Stimulated activated naive B cell treated with anti-CD40 and anti-IgM and Interleukin-4, amounts not matched to agents 10 μg/mL and 1 μg/mL and 100 μg/mL, for 72 hours (primary cell): ENCODE data around the gene EPN1.

Experiments
- ATAC-seq, 2 donors: fragments of 150-1000 bp; cut with Tn5 transposase; replicated peaks; 2 replicates each; pipeline ENCODE4 v1.10.0; 2021; ENCODE audit warnings: moderate library complexity in 1 of 2
- DNase-seq: peaks from one replicate; pipeline ENCODE4 v3.0.0; 2021
- H3K27ac Mint-ChIP-seq: one replicate; pipeline ENCODE4 v1.8.0; 2022; ENCODE audit warnings: mild to moderate bottlenecking, mixed read lengths
- H3K27me3 Mint-ChIP-seq, 2 donors: one replicate each; pipeline ENCODE4 v1.8.0; 2022; ENCODE audit warnings: mixed read lengths in 2 of 2
- H3K36me3 Mint-ChIP-seq, 2 donors: one replicate each; pipeline ENCODE4 v1.8.0; 2022; ENCODE audit warnings: mixed read lengths in 2 of 2, mild to moderate bottlenecking in 1 of 2
- H3K4me1 Mint-ChIP-seq, 2 donors: one replicate each; pipeline ENCODE4 v1.8.0; 2022; ENCODE audit warnings: mixed read lengths in 2 of 2, mild to moderate bottlenecking in 1 of 2
- H3K4me3 Mint-ChIP-seq, 2 donors: one replicate each; pipeline ENCODE4 v1.8.0; 2022; ENCODE audit warnings: mild to moderate bottlenecking in 2 of 2, mixed read lengths in 2 of 2, moderate library complexity in 1 of 2
- H3K9me3 Mint-ChIP-seq, 2 donors: one replicate each; pipeline ENCODE4 v1.8.0; 2022; ENCODE audit warnings: mixed read lengths in 2 of 2, mild to moderate bottlenecking in 1 of 2

Gene EPN1

DNA sequence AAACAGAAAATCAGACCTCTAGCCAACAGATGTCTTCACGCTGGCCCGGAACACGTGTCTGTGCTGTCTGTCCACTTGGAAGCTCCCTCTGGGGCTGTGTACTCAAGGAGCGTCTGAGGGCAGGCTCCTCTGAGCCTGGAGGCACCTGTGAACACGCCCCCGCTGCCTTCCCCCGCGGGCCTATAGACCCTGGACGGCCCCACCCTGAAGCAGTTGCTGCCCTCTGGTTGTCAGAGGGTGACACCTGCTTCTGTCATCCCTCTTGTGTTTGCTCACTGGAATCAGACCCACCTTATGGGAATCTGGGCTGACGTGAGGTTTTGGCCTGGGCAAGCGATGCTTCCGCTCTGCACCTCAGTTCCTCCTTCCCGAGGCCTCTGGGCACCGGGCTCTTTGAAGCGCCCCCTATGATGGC, 19.2 kb downstream of the EPN1 start:
- H3K4me1 Mint-ChIP-seq = peaks cover 2 to 13% of the 10 kb centered on the region in 2 donors
- no peak for ATAC-seq
- H3K36me3 Mint-ChIP-seq = peaks cover 52 to 63% of the 10 kb centered on the region in 2 donors
- DNase-seq = no peak
- no peaks in the 10 kb centered on the region for H3K9me3 Mint-ChIP-seq
- H3K4me3 Mint-ChIP-seq = no peak overlapping the region
- peak overlapping the region; percentile 47 for H3K27ac Mint-ChIP-seq
- H3K27me3 Mint-ChIP-seq = no peaks in the 10 kb centered on the region

DNA sequence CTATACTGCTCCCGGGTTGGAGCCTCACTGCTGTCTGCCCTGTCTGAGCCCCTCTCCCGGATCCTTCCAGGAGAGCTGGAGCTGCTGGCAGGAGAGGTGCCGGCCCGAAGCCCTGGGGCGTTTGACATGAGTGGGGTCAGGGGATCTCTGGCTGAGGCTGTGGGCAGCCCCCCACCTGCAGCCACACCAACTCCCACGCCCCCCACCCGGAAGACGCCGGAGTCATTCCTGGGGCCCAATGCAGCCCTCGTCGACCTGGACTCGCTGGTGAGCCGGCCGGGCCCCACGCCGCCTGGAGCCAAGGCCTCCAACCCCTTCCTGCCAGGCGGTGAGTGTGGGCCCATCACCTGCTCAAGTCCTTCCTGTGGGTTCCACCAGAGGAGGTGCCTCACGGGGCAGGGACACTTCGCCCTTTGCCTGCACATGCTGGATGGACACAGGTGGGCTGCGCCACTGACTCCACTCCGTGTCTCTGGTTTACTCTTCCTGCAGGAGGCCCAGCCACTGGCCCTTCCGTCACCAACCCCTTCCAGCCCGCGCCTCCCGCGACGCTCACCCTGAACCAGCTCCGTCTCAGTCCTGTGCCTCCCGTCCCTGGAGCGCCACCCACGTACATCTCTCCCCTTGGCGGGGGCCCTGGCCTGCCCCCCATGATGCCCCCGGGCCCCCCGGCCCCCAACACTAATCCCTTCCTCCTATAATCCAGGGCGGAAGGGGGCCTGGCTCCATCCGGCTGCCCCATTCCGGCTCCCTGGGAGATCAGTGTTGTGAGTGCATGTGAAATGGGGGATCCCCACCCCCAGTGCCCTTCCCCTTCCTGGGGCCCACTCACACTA, 19.8 kb downstream of the EPN1 start:
- H3K27ac Mint-ChIP-seq = peak overlapping the region; percentile 47
- H3K27me3 Mint-ChIP-seq = no peaks in the 10 kb centered on the region
- H3K9me3 Mint-ChIP-seq = no peaks in the 10 kb centered on the region
- peaks cover 0 to 7% of the 10 kb centered on the region in 2 donors for H3K4me1 Mint-ChIP-seq
- ATAC-seq = no peak
- peaks cover 46 to 58% of the 10 kb centered on the region in 2 donors for H3K36me3 Mint-ChIP-seq
- no peak for DNase-seq
- no peak overlapping the region for H3K4me3 Mint-ChIP-seq

DNA sequence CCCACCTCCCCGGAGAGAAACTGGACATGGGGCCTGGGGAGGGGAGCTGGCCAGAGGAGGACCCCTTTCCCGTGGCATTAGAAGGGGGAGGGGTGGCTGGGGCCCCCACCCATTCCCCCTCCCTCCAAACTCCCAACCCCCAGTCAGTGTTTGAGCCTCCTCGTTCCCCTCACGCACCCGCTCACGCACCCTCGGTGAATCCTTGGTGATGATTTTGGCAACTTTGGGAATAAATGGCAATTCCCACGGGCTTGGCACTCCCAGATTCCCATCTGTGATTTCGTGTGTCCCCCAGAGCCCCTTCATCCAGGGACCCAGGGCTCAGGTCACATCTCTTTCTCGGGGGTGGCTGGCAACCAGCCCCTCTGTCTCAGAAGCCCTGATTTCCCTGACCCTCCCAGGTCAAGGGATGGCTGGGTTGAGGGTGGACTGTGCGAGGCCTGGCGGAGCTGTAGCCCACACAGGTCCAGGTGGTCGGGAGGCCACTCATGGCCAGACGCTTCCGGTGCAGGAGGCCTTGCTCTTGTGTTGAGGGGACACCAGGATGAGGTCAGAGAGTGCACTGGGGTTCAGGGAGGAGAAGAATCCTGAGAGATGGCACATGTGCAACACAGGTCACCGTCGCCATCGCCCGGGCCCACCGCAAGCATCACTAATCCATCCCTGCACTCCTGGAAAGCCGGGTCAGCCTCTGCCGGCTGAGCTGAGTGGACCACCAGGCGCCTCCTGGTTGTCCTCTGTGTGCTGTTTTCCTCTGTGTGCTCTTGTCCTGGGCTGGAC, 20.7 kb downstream of the EPN1 start:
- Mint-ChIP-seq H3K27ac (peak overlapping the region; percentile 14), H3K4me3 (no peak overlapping the region), H3K27me3 (no peaks in the 10 kb centered on the region), H3K4me1 (peaks cover 0 to 7% of the 10 kb centered on the region in 2 donors), H3K9me3 (no peaks in the 10 kb centered on the region), H3K36me3 (peaks cover 46 to 59% of the 10 kb centered on the region in 2 donors)
- no peak for ATAC-seq
- no peak for DNase-seq

DNA sequence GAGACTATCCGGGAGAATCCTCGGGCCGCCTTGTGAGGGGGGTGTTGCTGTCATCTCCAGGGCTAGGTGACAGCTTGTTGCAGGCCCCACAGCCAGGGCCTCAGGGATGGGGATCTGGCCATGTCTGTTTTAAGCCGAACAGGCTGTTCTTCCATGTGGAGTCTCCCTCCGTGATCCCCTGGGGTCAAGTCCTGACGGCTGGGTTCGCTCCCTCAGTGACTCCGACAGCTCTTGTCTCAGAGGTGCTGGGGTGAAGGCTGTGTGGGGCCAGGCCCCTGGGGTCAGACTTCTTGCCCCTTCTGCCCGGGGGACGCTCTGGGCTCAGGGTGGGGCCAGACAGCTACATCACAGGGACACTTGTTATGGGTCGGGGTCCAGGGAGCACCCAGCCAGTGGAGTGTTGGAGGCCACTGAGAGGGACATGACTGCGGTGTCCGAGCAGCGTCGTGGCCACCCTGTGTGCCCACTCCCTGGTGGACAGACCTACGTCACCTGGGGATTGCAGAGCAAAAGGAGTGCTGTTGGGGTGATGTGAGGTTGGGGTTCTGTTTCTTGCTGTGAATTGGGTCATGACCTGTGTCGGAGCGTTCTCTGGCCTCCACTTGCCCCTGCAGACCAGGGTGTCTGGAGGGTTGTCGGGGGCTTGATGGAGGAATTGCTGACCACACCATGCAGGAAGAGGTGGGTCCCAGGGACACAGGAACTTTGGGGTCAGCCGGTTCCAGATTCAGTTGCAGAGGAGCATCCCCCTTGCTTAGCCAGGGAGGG, 21.5 kb downstream of the EPN1 start:
- Mint-ChIP-seq H3K27ac (peak overlapping the region; percentile 65), H3K36me3 (peaks cover 42 to 54% of the 10 kb centered on the region in 2 donors), H3K27me3 (no peaks in the 10 kb centered on the region), H3K9me3 (no peaks in the 10 kb centered on the region), H3K4me3 (no peak overlapping the region), H3K4me1 (peaks cover 0 to 7% of the 10 kb centered on the region in 2 donors)
- no peak for DNase-seq
- no peak for ATAC-seq

- Mint-ChIP-seq H3K4me1 (peaks cover 2 to 7% of the 10 kb centered on the region in 2 donors), H3K27ac (peak overlapping the region; percentile 65), H3K36me3 (peaks cover 40 to 54% of the 10 kb centered on the region in 2 donors), H3K4me3 (no peak overlapping the region), H3K27me3 (no peaks in the 10 kb centered on the region), H3K9me3 (no peaks in the 10 kb centered on the region)
- no peak for DNase-seq
- ATAC-seq = no peak
Measured at GRCh38 chr19:55697069-55697440, 22.0 kb downstream of the EPN1 start.

GRCh38 chr19:55697698-55698097, 22.7 kb downstream of the EPN1 start:
- no peaks in the 10 kb centered on the region for H3K9me3 Mint-ChIP-seq
- no peak for DNase-seq
- H3K27me3 Mint-ChIP-seq = no peaks in the 10 kb centered on the region
- peaks cover 40 to 58% of the 10 kb centered on the region in 2 donors for H3K36me3 Mint-ChIP-seq
- no peak for ATAC-seq
- H3K27ac Mint-ChIP-seq = no peak overlapping the region
- H3K4me1 Mint-ChIP-seq = peaks cover 2 to 7% of the 10 kb centered on the region in 2 donors
- no peak overlapping the region for H3K4me3 Mint-ChIP-seq

- H3K36me3 Mint-ChIP-seq = peaks cover 39 to 62% of the 10 kb centered on the region in 2 donors
- DNase-seq (no peak), ATAC-seq (no peak)
- peaks cover 3 to 7% of the 10 kb centered on the region in 2 donors for H3K4me1 Mint-ChIP-seq
- peak overlapping the region; percentile 32 for H3K27ac Mint-ChIP-seq
- no peaks in the 10 kb centered on the region for H3K9me3 Mint-ChIP-seq
- no peaks in the 10 kb centered on the region for H3K27me3 Mint-ChIP-seq
- H3K4me3 Mint-ChIP-seq = no peak overlapping the region
Measured at GRCh38 chr19:55698256-55698655, 23.2 kb downstream of the EPN1 start.

DNA sequence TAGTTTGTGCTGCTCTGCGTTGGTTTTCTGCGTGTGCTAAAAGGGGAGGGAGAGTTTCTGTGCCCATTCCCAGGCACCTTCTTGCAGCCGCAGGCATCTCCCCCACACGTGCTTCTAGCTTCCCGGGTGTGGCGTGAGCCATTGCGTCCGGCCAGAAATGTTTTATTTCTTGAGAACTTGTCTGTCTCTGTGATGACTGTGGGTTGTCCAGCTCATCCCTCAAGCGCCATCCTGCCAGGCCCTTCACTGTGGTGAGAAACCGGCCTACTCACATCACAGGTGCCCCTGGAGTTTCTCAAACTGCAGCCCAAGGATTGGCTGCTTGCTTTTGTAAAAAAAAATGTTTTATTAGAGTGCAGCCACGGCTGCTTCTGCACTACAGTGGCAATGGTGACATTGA, 24.2 kb downstream of the EPN1 start:
- no peak for ATAC-seq
- peaks cover 44 to 63% of the 10 kb centered on the region in 2 donors for H3K36me3 Mint-ChIP-seq
- no peak overlapping the region for H3K27ac Mint-ChIP-seq
- H3K4me1 Mint-ChIP-seq = peaks cover 6 to 16% of the 10 kb centered on the region in 2 donors
- H3K9me3 Mint-ChIP-seq = no peaks in the 10 kb centered on the region
- no peak overlapping the region for H3K4me3 Mint-ChIP-seq
- H3K27me3 Mint-ChIP-seq = no peaks in the 10 kb centered on the region
- DNase-seq = no peak

DNA sequence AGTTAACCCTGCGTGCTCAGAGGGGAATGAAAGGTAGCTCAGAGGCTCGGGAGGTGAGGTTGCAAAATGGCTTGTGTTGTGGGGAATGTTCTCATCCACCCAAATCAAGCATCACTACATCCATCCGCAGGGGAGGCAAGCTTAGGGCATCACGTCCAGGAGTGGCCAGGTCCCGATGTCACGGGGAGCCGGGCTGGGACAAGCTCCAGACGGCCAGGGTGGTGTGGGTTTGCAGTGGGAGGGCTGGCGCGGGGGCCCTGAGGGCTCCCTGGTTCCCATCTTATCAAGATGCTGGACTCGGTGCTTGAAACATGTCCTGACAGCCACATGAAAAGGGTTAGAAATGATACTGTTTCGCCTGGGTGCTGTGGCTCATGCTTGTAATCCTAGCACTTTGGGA, 25.8 kb downstream of the EPN1 start:
- no peaks in the 10 kb centered on the region for H3K27me3 Mint-ChIP-seq
- no peak overlapping the region for H3K27ac Mint-ChIP-seq
- H3K4me3 Mint-ChIP-seq = no peak overlapping the region
- DNase-seq = no peak
- peaks cover 48 to 62% of the 10 kb centered on the region in 2 donors for H3K36me3 Mint-ChIP-seq
- H3K9me3 Mint-ChIP-seq = no peaks in the 10 kb centered on the region
- no peak for ATAC-seq
- H3K4me1 Mint-ChIP-seq = peaks cover 6 to 23% of the 10 kb centered on the region in 2 donors

GRCh38 chr19:55702131-55702627, 27.2 kb downstream of the EPN1 start:
- DNase-seq (no peak), ATAC-seq (no peak)
- H3K27ac Mint-ChIP-seq = peak overlapping the region; percentile 56
- no peak overlapping the region for H3K4me3 Mint-ChIP-seq
- H3K27me3 Mint-ChIP-seq = no peaks in the 10 kb centered on the region
- H3K4me1 Mint-ChIP-seq = peaks cover 6 to 16% of the 10 kb centered on the region in 2 donors
- peaks cover 35 to 52% of the 10 kb centered on the region in 2 donors for H3K36me3 Mint-ChIP-seq
- H3K9me3 Mint-ChIP-seq = no peaks in the 10 kb centered on the region

DNA sequence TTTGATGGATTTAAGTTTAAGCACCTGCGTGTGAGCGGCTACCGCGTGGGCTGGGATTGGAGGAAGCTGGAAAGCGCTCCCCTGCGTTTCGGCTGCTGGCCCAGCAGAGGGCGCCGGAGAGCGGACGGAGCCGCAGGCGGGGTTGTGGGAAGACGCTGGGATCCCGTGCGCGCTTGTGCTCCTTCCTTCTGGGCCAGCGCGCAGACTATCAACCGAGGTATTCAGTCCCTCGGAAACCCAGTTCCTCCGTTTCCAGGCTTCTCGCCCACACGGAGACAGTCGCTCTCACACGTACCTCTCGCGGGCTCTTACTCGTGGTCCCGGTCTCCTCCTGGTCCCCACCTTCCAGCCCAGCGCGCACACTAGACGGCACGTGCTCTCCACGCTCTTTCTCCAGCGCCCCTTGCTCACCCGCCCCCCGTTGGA, 28.8 kb downstream of the EPN1 start:
- Mint-ChIP-seq H3K27ac (no peak overlapping the region), H3K4me1 (peaks cover 6 to 16% of the 10 kb centered on the region in 2 donors), H3K27me3 (no peaks in the 10 kb centered on the region), H3K36me3 (peaks cover 27 to 39% of the 10 kb centered on the region in 2 donors), H3K9me3 (no peaks in the 10 kb centered on the region), H3K4me3 (peak overlapping the region in 1 of 2 donors; percentile 8)
- DNase-seq (no peak), ATAC-seq (peak; percentile 50 to 53)

DNA sequence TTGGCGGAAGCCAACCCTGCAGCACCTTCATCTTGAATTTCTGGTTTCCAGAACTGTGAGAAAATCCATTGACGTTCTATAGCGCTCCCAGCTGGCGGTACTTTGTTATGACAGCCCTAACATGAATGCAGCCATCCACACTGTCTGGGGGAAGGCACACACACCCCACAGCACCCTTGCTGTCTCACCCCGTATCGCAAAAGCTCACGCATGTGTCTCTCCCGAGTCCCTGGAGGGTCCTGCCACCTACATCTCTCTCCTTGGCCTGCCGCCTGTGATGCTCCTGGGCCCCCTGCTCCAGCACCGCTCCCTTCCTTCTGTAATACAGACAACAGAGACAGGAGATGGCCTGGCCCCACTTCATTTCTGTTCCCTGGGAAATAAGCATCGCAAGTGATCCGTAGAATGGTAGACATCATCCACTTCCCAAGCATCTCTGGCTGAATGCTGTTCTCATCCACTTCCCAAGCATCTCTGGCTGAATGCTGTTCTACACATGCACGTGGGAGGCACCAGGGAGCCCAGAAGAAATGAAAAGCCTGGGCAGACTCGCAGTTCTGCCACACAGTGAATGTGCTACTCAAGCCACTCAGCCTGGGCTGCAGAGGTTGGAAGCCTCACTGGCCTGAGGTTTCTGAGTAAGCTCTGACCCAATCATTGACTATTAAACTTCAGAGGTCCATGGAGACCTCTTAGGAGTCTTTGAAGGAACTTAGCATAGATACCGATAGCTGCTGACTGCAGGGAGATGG, 29.6 kb downstream of the EPN1 start:
- ATAC-seq (peak in 1 of 2 donors; percentile 25), DNase-seq (no peak)

DNA sequence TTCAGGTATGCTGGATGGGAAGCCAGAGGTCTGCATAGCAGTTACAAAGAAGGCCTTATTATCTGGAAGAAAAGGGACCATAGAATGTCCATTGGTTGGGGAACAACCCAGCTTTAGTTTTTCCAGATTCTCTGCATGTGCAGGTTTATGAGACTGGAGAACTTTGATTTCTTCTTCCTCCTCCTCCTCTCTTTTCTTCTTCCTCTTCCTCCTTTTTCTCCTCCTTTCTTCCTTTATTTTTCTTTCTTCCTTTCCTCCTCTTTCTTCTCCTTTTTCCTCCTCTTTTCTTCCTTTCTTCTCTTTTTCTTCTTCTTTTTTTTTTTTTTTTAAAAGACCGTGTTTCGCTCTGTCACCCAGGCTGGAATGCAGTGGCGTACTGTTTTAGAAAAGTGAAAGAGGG, 30.9 kb downstream of the EPN1 start:
- no peak overlapping the region for H3K27ac Mint-ChIP-seq
- no peaks in the 10 kb centered on the region for H3K27me3 Mint-ChIP-seq
- H3K9me3 Mint-ChIP-seq = no peaks in the 10 kb centered on the region
- peaks cover 10 to 16% of the 10 kb centered on the region in 2 donors for H3K4me1 Mint-ChIP-seq
- H3K4me3 Mint-ChIP-seq = no peak overlapping the region
- DNase-seq (no peak), ATAC-seq (no peak)
- H3K36me3 Mint-ChIP-seq = peaks cover 20 to 29% of the 10 kb centered on the region in 2 donors

More for the DNA sequence above, 29.6 kb downstream of the EPN1 start:
- Mint-ChIP-seq H3K27me3 (no peaks in the 10 kb centered on the region), H3K4me1 (peaks cover 6 to 16% of the 10 kb centered on the region in 2 donors), H3K4me3 (no peak overlapping the region), H3K36me3 (peaks cover 27 to 36% of the 10 kb centered on the region in 2 donors), H3K27ac (peak overlapping the region; percentile 42), H3K9me3 (no peaks in the 10 kb centered on the region)
